ENCODE results near the gene MAPK8IP1.

- no peak for TF ChIP-seq EZH2 (IDR thresholded peaks at IDR 0.05)
- TF ChIP-seq CTCF (IDR thresholded peaks at IDR 0.05) = no peak
- TF ChIP-seq EZH2phosphoT487 (IDR thresholded peaks at IDR 0.05) = no peak
Measured at GRCh38 chr11:45936511-45937054, 51.1 kb downstream of the MAPK8IP1 start.

All from neural progenitor cell (in vitro differentiated cells).